HEK293 (cell line): ENCODE measurements around the gene GLI1.

ENCODE experiments used
- TF ChIP-seq, protein P1 (sequence below): fragments of 450-650 bp; formaldehyde crosslinking; IDR thresholded peaks from 2 replicates; pipeline ENCODE4 v1.5.1; 2016; ENCODE audit warnings: missing biosample characterization, missing genetic modification characterization
- TF ChIP-seq, protein P2 (sequence below): fragments of 450-650 bp; formaldehyde crosslinking; IDR thresholded peaks from 2 replicates; pipeline ENCODE4 v1.5.1; 2016; ENCODE audit warnings: missing biosample characterization, missing genetic modification characterization, low read depth

DNA sequence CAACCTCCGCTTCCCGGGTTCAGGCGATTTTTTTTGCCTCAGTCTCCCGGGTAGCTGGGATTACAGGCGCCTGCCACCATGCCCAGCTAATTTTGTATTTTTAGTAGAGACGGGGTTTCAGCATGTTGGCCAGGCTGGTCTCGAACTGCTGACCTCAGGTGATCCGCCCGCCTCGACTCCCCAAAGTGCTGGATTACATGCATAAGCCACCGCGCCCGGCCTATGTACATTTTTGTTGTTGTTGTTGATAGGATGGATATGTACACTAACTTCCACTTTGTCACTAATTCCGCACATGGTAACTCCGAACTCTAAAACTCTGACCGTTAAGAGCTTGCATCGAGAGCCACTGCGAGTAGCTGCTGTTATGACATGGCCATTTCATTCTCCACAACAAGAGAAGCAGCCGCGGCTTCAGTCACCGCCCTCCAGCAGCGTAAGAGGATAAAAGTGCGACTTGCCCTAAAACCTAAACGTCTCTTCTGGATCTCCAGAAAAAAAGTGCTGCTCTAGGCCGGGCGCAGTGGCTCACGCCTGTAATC is 27.5 kb downstream of the GLI1 start:
- TF ChIP-seq, protein P1, sequence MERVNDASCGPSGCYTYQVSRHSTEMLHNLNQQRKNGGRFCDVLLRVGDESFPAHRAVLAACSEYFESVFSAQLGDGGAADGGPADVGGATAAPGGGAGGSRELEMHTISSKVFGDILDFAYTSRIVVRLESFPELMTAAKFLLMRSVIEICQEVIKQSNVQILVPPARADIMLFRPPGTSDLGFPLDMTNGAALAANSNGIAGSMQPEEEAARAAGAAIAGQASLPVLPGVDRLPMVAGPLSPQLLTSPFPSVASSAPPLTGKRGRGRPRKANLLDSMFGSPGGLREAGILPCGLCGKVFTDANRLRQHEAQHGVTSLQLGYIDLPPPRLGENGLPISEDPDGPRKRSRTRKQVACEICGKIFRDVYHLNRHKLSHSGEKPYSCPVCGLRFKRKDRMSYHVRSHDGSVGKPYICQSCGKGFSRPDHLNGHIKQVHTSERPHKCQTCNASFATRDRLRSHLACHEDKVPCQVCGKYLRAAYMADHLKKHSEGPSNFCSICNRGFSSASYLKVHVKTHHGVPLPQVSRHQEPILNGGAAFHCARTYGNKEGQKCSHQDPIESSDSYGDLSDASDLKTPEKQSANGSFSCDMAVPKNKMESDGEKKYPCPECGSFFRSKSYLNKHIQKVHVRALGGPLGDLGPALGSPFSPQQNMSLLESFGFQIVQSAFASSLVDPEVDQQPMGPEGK (tag by site-specific recombination): no peak
- TF ChIP-seq, protein P2, sequence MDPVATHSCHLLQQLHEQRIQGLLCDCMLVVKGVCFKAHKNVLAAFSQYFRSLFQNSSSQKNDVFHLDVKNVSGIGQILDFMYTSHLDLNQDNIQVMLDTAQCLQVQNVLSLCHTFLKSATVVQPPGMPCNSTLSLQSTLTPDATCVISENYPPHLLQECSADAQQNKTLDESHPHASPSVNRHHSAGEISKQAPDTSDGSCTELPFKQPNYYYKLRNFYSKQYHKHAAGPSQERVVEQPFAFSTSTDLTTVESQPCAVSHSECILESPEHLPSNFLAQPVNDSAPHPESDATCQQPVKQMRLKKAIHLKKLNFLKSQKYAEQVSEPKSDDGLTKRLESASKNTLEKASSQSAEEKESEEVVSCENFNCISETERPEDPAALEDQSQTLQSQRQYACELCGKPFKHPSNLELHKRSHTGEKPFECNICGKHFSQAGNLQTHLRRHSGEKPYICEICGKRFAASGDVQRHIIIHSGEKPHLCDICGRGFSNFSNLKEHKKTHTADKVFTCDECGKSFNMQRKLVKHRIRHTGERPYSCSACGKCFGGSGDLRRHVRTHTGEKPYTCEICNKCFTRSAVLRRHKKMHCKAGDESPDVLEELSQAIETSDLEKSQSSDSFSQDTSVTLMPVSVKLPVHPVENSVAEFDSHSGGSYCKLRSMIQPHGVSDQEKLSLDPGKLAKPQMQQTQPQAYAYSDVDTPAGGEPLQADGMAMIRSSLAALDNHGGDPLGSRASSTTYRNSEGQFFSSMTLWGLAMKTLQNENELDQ (tag by site-specific recombination): no peak
